H7 (cell line): ENCODE results near the gene ARL15. TPM values are rescaled to one million over a fixed set of nuclear protein-coding genes. Genes with fewer than 3 reads are reported as not detected.
A peak's percentile ranks its signal among the peaks of the same experiment; 100 is the strongest.
"Not testable (repeated sequence)": the region's sequence is repeated elsewhere in the genome, so short reads cannot be mapped to it uniquely, and the experiment has no call there.

Source experiments
- DNase-seq: peaks from one replicate; pipeline ENCODE4 v3.0.0; 2012
- H3K27me3 ChIP-seq: 2 replicates; pipeline ENCODE4 v1.6.0; 2011; ENCODE audit warnings: mild to moderate bottlenecking, low read length; ENCODE audit not compliant: control insufficient read depth, insufficient read depth
- H3K36me3 ChIP-seq: replicated peaks from 2 replicates; pipeline ENCODE4 v1.5.1; 2011; ENCODE audit warnings: low read length; ENCODE audit not compliant: control insufficient read depth, insufficient read depth
- H3K4me3 ChIP-seq: 2 replicates; pipeline ENCODE4 v1.5.1; 2011; ENCODE audit warnings: low read depth, mild to moderate bottlenecking, control low read depth, low read length, moderate library complexity; ENCODE audit not compliant: insufficient read depth
- total RNA-seq: library from RNA; depleted of rRNA; stranded (reverse); fragments of >200 nt; shearing (Covaris generic); gene quantifications from 2 replicates; pipeline ENCODE4 v1.2.3, GENCODE V29; 2014

Gene ARL15
- total RNA-seq, 1 experiment from 2014 or later = 21.6 TPM

DNA sequence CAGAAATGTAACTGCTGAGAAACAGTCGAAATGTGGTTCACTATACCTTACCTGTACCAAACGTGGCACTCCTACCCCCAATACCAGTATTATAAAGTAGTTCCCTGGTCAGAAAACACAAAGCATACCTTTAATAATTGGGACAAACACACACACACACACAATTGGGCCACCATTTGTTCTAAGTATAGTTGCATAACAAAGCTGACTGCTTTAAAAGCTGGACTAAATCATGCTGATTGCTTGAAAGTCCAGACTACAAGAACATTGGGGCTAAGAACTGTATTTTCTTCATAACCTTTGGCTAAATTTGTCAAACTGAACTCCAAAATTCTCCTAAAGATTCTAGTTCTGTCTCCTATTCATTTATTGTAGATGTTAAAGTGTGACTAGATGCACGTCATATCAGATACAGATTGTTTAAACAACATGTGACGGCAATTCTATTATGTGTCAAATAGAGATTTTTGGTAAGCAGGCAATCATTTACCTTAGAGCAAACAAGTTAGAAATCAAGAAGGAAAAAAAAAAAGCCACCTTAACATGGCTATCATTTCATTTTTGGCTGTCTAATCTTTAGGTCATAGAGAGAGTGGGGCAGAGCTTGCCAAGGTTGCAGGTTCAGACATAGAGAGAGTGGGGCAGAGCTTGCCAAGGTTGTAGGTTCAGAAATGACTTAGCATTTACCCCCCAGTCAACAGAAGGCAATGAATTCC is 265.1 kb downstream of the ARL15 start:
- Histone ChIP-seq H3K27me3 (no peaks in the 10 kb centered on the region), H3K36me3 (no peaks in the 10 kb centered on the region), H3K4me3 (no peak overlapping the region)
- no peak for DNase-seq

DNA sequence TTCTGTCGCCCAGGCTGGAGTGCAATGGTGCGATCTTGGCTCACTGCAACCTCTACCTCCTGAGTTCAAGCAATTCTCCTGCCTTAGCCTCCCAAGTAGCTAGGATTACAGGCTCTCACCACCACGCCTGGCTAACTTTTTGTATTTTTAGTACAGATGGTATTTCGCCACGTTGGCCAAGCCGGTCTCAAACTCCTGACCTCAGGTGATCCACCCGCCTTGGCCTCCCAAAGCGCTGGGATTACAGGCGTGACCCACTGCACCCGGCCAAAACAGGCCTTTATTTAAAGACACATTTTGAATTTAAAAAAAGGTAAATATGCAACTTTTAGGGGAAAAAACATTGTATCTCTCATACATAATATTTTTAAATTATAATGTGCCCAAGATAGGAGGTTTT is 266.1 kb downstream of the ARL15 start:
- not testable (repeated sequence) for H3K4me3 ChIP-seq, DNase-seq, H3K36me3 ChIP-seq, H3K27me3 ChIP-seq

DNA sequence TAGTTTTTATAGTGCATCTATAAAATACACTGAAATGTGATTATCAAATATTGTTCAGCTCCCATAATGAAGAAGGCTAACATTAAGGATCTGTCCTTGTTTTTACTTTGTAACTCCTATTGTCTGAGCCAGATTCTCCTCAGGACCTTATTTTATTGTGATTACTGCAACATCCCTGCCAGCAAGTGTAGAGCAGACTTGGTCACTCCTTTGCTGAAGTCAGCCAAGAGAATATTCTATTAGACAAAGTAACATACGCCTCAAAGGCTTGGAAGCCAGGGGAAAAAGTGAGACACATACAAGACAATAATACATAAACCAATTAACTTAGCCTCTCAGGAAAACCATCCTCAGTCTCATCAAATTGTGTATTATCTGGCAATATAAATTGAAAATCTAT is 269.6 kb downstream of the ARL15 start:
- Histone ChIP-seq H3K4me3 (no peak overlapping the region), H3K27me3 (no peaks in the 10 kb centered on the region), H3K36me3 (no peaks in the 10 kb centered on the region)
- DNase-seq = no peak

DNA sequence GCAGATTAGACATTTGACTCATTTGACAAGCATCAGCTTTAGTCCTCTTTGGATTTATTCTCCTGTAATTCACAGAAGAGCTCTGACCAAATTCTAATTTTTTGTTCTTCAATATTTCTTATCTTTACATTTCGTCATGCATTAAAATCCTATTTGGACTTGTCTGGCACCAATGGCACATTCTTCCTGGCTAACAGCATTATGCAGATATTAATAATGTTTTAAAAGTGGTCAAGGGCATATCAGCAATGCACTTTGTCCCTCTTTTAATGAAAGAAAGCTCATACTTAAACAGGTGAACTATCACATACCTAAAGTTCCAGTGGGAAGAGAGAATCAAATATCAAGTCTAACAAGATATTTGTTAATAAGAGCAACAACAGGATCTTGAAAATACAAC is 270.4 kb downstream of the ARL15 start:
- no peak for DNase-seq
- Histone ChIP-seq H3K4me3 (no peak overlapping the region), H3K27me3 (no peaks in the 10 kb centered on the region), H3K36me3 (no peaks in the 10 kb centered on the region)

DNA sequence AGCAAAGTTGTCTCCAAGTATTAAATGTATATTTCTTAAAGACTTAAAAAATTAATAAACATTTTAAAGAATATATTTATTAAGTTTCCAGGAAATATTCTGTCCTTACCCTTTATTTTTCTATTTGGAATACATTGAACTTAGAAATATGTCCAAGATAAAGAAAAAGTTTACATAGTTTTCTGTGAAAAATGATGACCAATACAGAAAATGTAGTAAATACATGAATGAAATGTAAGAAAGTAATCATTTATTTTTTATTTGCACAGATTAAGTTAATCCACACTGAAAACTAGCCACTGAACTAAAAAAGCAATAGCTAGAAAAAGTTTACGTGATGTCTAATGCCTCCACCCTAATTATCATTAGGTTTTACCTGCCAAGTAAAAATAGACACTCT is 273.2 kb downstream of the ARL15 start:
- H3K36me3 ChIP-seq = no peaks in the 10 kb centered on the region
- DNase-seq = no peak
- no peak overlapping the region for H3K4me3 ChIP-seq
- H3K27me3 ChIP-seq = no peaks in the 10 kb centered on the region

DNA sequence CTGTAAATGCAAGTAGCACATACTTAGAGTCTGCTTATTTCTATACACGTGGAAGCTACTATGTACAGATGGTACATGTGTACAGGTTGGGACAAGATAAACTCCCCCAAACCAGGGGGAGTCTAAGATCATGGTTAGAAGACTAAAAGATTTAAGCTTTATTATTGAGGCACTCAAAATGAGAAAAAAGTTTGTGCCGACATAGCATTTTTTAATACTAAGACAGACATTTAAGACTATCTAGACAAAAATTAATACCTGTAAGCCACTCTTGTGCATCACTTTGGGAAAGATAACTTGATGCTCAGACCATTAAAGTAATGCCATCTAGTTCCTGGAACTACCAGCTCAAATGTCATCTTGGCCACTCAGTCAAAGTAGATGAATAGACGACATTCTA is 279.4 kb downstream of the ARL15 start:
- no peak for DNase-seq
- no peaks in the 10 kb centered on the region for H3K36me3 ChIP-seq
- no peak overlapping the region for H3K4me3 ChIP-seq
- H3K27me3 ChIP-seq = no peaks in the 10 kb centered on the region

DNA sequence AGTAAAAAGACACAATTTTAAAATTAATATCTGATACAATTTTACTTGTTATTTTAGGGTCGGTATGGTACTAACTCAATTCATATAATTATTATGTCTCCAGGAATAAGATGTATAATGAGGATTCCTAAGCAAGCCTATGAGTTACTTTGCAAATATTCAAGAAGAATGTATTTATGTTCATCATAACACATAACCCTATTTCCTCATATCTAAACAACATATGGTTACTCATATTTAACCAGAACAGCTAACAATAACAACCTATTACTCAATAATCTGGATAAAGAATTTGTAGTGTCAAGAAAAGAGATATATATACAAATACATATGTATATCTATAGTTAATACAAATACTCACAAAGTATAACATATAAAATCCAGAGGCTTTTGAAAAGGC is 285.9 kb downstream of the ARL15 start:
- no peak for DNase-seq
- Histone ChIP-seq H3K27me3 (no peaks in the 10 kb centered on the region), H3K36me3 (no peaks in the 10 kb centered on the region), H3K4me3 (no peak overlapping the region)

DNA sequence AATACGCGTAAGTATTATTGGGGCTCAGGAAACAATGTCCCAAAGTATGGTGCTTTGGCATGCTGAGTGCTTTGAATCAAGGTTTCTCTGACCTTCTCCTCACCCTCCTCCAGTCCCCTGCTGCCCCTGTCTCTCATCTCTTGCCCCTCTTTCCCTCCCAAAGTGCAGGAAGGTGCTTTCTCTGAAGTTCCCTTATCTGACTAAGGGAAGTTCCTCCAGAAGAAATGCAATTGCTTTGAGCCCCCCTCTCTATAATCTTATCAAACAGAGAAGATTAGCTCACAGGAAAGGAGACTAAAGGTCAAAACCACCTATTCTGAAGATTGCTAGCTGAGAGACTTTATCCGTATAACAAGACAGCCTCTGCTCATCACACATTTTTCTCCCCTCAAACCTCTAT is 288.1 kb downstream of the ARL15 start:
- H3K4me3 ChIP-seq = no peak overlapping the region
- DNase-seq = no peak
- H3K36me3 ChIP-seq = no peaks in the 10 kb centered on the region
- H3K27me3 ChIP-seq = no peaks in the 10 kb centered on the region

DNA sequence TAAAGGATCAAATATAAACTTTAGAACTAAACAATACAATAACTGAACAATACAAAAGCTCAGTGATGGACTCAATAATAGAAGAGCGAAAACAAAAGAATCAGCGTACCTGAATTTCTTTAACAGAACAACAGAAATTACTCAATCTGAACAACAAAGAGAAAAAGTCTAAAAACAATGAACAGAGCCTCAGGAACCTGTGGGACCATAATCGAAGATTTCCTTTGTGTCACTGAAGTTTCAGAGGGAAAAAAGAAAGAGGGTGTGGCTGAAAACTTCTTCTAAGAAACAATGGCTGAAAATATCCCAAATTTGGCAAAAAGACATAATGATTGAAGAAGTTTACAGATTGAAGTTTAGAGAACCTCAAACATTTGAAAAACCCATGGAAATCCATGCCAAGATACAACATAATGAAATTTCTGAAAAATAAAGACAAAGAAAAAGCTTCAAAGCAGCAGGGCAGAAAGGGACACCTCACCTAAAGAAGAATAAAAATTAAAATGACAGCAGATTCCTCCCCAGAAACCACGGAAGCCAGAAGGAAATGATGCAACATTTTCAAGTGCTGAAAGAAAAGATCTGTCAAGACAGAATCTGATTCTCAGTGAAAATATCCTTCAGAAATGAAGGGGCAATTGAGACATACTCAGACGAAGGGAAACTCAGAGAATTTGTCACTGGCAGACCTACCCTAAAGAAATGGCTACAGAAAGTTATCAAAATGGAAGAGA is 288.8 kb downstream of the ARL15 start:
- Histone ChIP-seq H3K27me3 (no peaks in the 10 kb centered on the region), H3K4me3 (no peak overlapping the region), H3K36me3 (no peaks in the 10 kb centered on the region)
- DNase-seq = no peak

DNA sequence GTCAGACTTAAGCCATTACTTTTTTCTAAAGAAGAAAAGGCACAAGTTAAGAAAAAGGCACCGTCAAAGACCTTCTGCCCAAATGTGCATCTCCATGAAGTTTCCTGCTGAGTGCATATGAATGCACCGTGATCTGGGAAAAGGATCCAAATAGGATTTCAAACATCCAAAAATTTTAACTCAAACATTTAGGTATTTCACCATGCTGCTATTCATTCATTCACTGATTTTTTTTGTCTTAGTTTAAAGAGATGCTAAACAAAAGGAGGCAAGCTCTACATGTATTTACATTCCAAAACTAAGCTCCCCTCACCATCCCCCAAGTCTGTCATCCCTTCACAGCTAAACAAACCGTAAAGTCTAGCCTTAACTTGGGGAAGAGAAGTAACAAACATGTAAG is 291.9 kb downstream of the ARL15 start:
- Histone ChIP-seq H3K36me3 (no peaks in the 10 kb centered on the region), H3K4me3 (no peak overlapping the region), H3K27me3 (no peaks in the 10 kb centered on the region)
- DNase-seq = peak; percentile 49

DNA sequence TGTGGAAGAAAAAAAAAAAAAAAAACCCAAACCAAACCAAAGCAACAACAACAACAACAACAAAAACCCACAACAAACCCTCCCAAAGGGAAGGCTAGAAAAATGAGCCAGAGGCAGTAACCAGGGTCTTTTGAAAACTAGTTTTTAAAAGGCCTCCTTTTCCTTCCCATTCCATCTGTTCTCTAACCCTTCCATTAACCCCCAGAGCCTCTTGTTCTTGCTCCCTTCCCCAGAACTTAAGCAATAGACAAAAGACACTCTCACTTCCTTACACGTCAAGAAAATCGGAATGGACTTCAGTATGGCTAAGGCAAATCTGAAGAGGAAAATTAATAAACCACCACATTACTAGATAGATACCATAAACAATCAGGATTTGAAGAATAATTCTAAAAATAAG is 292.8 kb downstream of the ARL15 start:
- Histone ChIP-seq H3K27me3 (no peaks in the 10 kb centered on the region), H3K4me3 (no peak overlapping the region), H3K36me3 (no peaks in the 10 kb centered on the region)
- peak; percentile 22 for DNase-seq

DNA sequence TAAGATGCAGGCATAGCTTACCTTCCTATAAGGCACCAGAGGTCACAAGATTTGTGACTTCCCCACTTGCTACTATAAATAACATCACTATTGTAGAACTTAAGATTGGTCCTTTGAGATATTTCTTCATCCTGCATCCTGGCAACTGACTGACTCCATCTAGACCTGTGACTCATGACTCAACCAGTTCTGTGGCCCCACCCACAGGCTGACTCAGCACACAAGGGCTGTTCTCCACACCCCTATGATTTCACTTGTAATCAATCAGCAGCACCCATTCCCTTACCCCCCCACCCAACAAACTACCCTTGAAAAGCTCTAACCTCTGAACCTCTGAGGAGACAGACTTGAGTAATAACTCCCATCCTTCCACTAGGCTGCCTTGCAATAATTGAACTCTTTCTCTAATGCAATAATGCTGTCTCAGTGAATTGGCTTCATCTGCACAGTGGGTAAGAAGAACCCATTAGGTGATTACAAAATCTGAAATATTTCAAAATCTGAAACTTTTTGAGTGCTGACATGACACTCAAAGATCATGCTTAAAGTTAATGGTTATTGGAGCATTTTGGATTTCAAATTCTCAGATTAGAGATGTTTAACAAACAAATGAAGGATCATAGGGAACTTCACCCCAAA is 296.7 kb downstream of the ARL15 start:
- H3K4me3 ChIP-seq = no peak overlapping the region

DNA sequence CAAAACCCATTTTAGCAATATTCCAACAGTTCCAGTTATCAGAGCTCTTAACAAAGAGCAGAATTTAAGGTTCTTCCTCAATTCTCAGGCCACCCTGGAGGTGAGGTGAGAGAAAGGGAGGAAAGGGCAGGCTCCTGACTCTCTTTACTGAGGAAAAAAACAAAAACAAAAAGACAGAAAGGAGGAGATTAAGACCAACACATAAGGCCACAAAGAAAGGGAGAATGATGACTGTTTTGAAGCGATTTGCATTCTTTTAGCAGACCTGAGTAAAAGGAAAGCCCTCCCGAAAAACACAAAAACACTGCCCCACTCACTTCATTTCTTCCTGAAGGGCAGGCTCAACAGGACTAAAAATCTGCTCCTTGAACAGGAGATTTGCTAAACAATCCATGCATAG is 300.5 kb downstream of the ARL15 start:
- no peaks in the 10 kb centered on the region for H3K36me3 ChIP-seq
- no peaks in the 10 kb centered on the region for H3K27me3 ChIP-seq
- no peak overlapping the region for H3K4me3 ChIP-seq
- DNase-seq = peak; percentile 47

More for the DNA sequence above, 296.7 kb downstream of the ARL15 start:
- Histone ChIP-seq H3K27me3 (no peaks in the 10 kb centered on the region), H3K36me3 (no peaks in the 10 kb centered on the region)
- DNase-seq = no peak

DNA sequence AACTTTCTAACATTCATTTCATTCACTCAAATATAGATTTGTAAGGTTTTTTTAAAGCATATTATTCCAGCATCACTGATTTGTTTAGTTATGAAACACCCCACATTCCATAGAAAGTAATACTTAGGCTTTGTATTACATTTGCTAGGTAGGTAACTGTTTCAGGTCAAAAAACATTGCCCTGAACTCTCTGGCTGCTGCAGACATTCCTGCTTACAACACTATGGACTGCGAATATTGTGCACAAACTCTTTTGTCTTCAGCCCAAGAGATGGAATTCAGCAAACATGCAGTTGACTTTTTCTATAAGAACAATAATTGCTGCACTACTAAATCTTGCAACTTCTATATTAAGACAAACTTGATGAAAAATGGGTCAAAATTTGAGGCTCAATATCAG is 301.0 kb downstream of the ARL15 start:
- H3K4me3 ChIP-seq = no peak overlapping the region
- no peaks in the 10 kb centered on the region for H3K36me3 ChIP-seq
- H3K27me3 ChIP-seq = no peaks in the 10 kb centered on the region
- no peak for DNase-seq
